DND-41 (cell line): ENCODE data around the gene CPE.

Experiments used
- ATAC-seq: fragments of 200-7000 bp; cut with Tn5 transposase; 3 replicates; pipeline ENCODE4 v1.9.1; 2021; ENCODE audit warnings: low read depth; ENCODE audit not compliant: insufficient read depth
- DNase-seq: peaks from one replicate; pipeline ENCODE4 v3.0.0-alpha.2; 2020
- H2AFZ ChIP-seq: 2 replicates; pipeline ENCODE4 v1.6.0; 2012; ENCODE audit warnings: low read depth, low read length
- H3K27ac ChIP-seq: 2 replicates; pipeline ENCODE4 v1.5.1; 2012; ENCODE audit warnings: low read length, inconsistent platforms
- H3K27me3 ChIP-seq: fragments of 200-600 bp; sonication (generic); 2 replicates; pipeline ENCODE4 v1.6.0; 2012; ENCODE audit warnings: low read length, mild to moderate bottlenecking, inconsistent platforms; ENCODE audit not compliant: insufficient read depth, poor library complexity
- H3K36me3 ChIP-seq: 2 replicates; pipeline ENCODE4 v1.5.1; 2012; ENCODE audit warnings: low read length, inconsistent platforms; ENCODE audit not compliant: insufficient read depth
- H3K4me1 ChIP-seq: 2 replicates; pipeline ENCODE4 v1.5.1; 2012; ENCODE audit warnings: mild to moderate bottlenecking, low read length; ENCODE audit not compliant: insufficient read depth
- H3K4me2 ChIP-seq: 2 replicates; pipeline ENCODE4 v1.6.0; 2012; ENCODE audit warnings: mild to moderate bottlenecking, moderate library complexity, low read length, inconsistent platforms; ENCODE audit not compliant: insufficient read depth
- H3K4me3 ChIP-seq, 2 experiments: fragments of 200-600 bp in 1 of 2; shearing (Covaris generic) in 1 of 2; 2 replicates each; pipeline ENCODE4 v1.5.1; 2012 to 2016; ENCODE audit warnings: inconsistent platforms in 2 of 2, low read length in 2 of 2, mild to moderate bottlenecking in 2 of 2, low read depth in 1 of 2, moderate library complexity in 1 of 2
- H3K79me2 ChIP-seq: 2 replicates; pipeline ENCODE4 v1.6.0; 2012; ENCODE audit warnings: low read length, inconsistent platforms; ENCODE audit not compliant: insufficient read depth
- H3K9ac ChIP-seq: 2 replicates; pipeline ENCODE4 v1.6.0; 2012; ENCODE audit warnings: low read depth, mild to moderate bottlenecking, inconsistent platforms, low read length, moderate library complexity
- H3K9me3 ChIP-seq: 2 replicates; pipeline ENCODE4 v1.5.1; 2012; ENCODE audit warnings: low read length, moderate library complexity, mild to moderate bottlenecking, inconsistent platforms; ENCODE audit not compliant: insufficient read depth, severe bottlenecking
- H4K20me1 ChIP-seq: 2 replicates; pipeline ENCODE4 v1.6.0; 2012; ENCODE audit warnings: low read length; ENCODE audit not compliant: insufficient read depth
- CTCF ChIP-seq: IDR thresholded peaks from 2 replicates; pipeline ENCODE4 v1.5.1; 2012; ENCODE audit warnings: borderline replicate concordance, low read length, moderate library complexity, mild to moderate bottlenecking; ENCODE audit not compliant: poor library complexity, severe bottlenecking; ENCODE audit errors: extremely low read depth
- EZH2 ChIP-seq: IDR thresholded peaks from 3 replicates; pipeline ENCODE4 v1.6.1; 2012; ENCODE audit warnings: borderline replicate concordance, low read depth, mild to moderate bottlenecking, moderate library complexity, low read length, inconsistent platforms; ENCODE audit not compliant: severe bottlenecking

The CPE gene

GRCh38 chr4:165518024-165518616 lies 139.3 kb downstream of the CPE start:
- no peaks in the 10 kb centered on the region for H3K79me2 ChIP-seq
- no peak for ATAC-seq

GRCh38 chr4:165518686-165519085 lies 139.9 kb downstream of the CPE start:
- Histone ChIP-seq H4K20me1 (no peaks in the 10 kb centered on the region), H3K27ac (no peak overlapping the region), H3K27me3 (no peaks in the 10 kb centered on the region), H3K4me2 (no peak overlapping the region), H3K4me3 (no peak overlapping the region), H3K9ac (no peak overlapping the region), H3K36me3 (no peaks in the 10 kb centered on the region), H2AFZ (no peak overlapping the region), H3K4me1 (no peaks in the 10 kb centered on the region), H3K9me3 (no peaks in the 10 kb centered on the region), H3K79me2 (no peaks in the 10 kb centered on the region)
- no peak for ATAC-seq
- DNase-seq: no peak
- TF ChIP-seq CTCF: no peak
- TF ChIP-seq EZH2: no peak

More at GRCh38 chr4:165518024-165518616, 139.3 kb downstream of the CPE start:
- TF ChIP-seq EZH2 (no peak), CTCF (no peak)
- no peaks in the 10 kb centered on the region for H3K9me3 ChIP-seq
- H3K4me2 ChIP-seq: no peak overlapping the region
- H3K27ac ChIP-seq: no peak overlapping the region
- no peak overlapping the region for H3K4me3 ChIP-seq
- H3K4me1 ChIP-seq: no peaks in the 10 kb centered on the region
- H3K36me3 ChIP-seq: no peaks in the 10 kb centered on the region
- H2AFZ ChIP-seq: no peak overlapping the region
- H4K20me1 ChIP-seq: no peaks in the 10 kb centered on the region
- no peaks in the 10 kb centered on the region for H3K27me3 ChIP-seq
- no peak for DNase-seq
- H3K9ac ChIP-seq: no peak overlapping the region

- Histone ChIP-seq H4K20me1 (no peaks in the 10 kb centered on the region), H3K79me2 (no peaks in the 10 kb centered on the region), H3K9ac (no peak overlapping the region), H2AFZ (no peak overlapping the region), H3K27ac (no peak overlapping the region), H3K4me1 (no peaks in the 10 kb centered on the region), H3K4me3 (no peak overlapping the region), H3K27me3 (no peaks in the 10 kb centered on the region), H3K36me3 (no peaks in the 10 kb centered on the region), H3K4me2 (no peak overlapping the region), H3K9me3 (no peaks in the 10 kb centered on the region)
- no peak for ATAC-seq
- DNase-seq: no peak
- no peak for TF ChIP-seq CTCF
- TF ChIP-seq EZH2: no peak
These were observed 140.8 kb downstream of the CPE start for GRCh38 chr4:165519591-165519990.
